Astrocyte (in vitro differentiated cells and primary cell): Measurements from ENCODE around the gene MTHFSD.

Experiments used
- EZH2 ChIP-seq: IDR thresholded peaks from 2 replicates; pipeline ENCODE4 v1.6.1; 2012; ENCODE audit warnings: mild to moderate bottlenecking, low read length, inconsistent platforms; ENCODE audit not compliant: insufficient read depth
- TF ChIP-seq, protein P1 (sequence below): IDR thresholded peaks from 2 replicates; pipeline ENCODE4 v1.5.1; 2011; ENCODE audit warnings: low read depth, mild to moderate bottlenecking, inconsistent platforms, low read length, moderate library complexity; ENCODE audit not compliant: insufficient read depth

DNA sequence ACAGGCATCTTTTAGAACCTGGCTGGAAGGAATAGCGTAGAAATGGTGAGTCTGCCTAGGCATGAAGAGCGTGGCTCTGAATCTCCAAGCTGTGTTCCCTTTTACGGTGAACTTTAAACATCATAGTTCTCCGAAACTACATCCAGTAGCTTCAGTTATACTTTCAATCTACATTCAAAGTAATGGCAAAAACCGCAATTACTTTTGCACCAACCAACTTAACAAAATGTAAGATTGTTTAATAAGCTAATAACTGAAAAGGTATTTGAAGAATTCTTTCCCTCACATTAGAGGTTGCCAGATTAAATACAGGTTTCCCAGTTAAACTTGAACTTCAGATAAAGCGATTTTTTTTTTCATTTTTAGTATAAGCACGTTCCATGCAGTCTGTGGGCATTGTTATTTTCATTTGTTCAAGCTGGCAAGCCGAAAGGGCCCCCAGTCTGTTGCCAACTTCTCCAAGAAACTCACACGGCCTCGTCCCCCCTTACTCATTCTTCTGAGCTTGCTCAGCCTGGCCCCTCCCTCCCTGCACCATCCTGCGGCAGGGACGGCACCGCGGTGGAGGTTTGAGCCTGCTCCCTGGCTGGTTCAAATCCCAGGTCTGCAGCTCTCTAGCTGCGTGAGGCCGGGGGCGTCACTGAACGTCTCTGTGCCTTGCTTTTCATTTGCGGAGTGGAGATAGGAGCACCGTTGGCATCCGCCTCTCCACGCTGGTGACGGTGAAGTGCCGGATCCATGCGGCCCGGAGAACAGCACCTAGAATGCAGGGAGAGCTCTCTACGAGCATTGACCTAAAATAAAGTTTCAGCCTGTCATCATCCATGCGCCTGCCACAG lies 3.5 kb upstream of the MTHFSD start:
- TF ChIP-seq, protein P1, sequence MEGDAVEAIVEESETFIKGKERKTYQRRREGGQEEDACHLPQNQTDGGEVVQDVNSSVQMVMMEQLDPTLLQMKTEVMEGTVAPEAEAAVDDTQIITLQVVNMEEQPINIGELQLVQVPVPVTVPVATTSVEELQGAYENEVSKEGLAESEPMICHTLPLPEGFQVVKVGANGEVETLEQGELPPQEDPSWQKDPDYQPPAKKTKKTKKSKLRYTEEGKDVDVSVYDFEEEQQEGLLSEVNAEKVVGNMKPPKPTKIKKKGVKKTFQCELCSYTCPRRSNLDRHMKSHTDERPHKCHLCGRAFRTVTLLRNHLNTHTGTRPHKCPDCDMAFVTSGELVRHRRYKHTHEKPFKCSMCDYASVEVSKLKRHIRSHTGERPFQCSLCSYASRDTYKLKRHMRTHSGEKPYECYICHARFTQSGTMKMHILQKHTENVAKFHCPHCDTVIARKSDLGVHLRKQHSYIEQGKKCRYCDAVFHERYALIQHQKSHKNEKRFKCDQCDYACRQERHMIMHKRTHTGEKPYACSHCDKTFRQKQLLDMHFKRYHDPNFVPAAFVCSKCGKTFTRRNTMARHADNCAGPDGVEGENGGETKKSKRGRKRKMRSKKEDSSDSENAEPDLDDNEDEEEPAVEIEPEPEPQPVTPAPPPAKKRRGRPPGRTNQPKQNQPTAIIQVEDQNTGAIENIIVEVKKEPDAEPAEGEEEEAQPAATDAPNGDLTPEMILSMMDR = no peak
- no peak for TF ChIP-seq EZH2
